GM18951 (cell line): ENCODE measurements around the gene FAM181B.

Source experiments
- POLR2A ChIP-seq: IDR thresholded peaks from 4 replicates; pipeline ENCODE4 v1.6.1; 2011; ENCODE audit warnings: mild to moderate bottlenecking; ENCODE audit not compliant: insufficient read length, insufficient read depth; ENCODE audit errors: extremely low read depth
- in situ Hi-C: fragments of 300-500 bp; cut with MboI; formaldehyde crosslinking; loops from one replicate; pipeline ENCODE4 v1.12.0; 2022; ENCODE audit warnings: low sequenced_read_pairs, mixed read lengths, inconsistent platforms; ENCODE audit not compliant: unreplicated experiment

FAM181B gene, protein sequence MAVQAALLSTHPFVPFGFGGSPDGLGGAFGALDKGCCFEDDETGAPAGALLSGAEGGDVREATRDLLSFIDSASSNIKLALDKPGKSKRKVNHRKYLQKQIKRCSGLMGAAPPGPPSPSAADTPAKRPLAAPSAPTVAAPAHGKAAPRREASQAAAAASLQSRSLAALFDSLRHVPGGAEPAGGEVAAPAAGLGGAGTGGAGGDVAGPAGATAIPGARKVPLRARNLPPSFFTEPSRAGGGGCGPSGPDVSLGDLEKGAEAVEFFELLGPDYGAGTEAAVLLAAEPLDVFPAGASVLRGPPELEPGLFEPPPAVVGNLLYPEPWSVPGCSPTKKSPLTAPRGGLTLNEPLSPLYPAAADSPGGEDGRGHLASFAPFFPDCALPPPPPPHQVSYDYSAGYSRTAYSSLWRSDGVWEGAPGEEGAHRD

GRCh38 chr11:82733444-82734119 is at the start of gene FAM181B:
Gene FAM181B, minus strand, starts transcription at chr11:82733864. Its CDS starts 135 bp downstream, at chr11:82733729.
- in situ Hi-C loops: no loop called here
- TF ChIP-seq POLR2A: no peak

DNA sequence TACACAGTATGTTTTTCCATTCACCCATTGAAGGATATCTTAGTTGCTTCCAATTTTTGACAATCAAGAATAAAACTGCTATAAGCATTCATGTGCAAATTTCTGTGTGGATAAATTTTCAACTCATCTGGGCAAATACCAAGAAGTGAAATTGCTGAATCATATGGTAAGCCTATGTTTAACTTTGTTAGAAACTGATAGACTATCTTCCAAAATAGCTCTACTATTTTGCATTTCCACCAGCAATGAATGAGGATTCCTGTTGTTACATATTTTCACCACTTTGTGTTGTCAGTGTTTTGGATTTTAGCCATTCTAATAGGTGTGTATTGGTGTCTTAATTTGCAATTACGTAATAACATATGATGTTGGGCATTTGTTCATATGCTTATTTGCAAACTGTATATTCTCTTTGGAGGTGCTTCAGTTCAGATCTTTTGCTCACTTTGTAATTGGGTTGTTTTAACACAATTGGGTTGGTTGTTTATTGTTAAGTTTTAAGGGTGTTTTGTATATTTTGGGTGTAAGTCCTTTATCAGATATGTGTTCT is 49.2 kb upstream of the FAM181B start:
- in situ Hi-C loops: no loop called here

GRCh38 chr11:82778776-82779175 is 45.1 kb upstream of the FAM181B start:
- no peak for TF ChIP-seq POLR2A
- in situ Hi-C loops: no loop called here

More for the DNA sequence above, 49.2 kb upstream of the FAM181B start:
- no peak for TF ChIP-seq POLR2A

DNA sequence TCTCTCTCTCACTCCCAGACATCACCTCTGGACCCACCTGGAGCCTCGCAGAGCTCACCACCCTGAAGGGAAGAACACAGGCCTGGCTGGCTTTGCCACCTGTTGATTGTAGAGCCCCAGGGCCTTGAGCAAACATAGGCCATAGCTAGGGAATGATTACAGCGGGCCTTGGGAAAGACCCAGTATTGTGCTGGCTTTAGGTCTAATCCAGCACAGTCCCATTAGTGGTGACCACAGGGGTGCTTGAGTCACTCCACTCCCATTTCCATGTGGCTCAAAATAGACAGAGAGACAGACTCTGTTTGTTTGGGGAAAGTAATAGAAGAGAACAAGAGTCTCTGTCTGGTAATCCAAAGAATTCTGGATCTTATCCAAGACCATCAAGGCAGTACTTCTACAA is 42.7 kb upstream of the FAM181B start:
- in situ Hi-C loops: no loop called here
- TF ChIP-seq POLR2A: no peak

- no peak for TF ChIP-seq POLR2A
- in situ Hi-C loops: no loop called here
These were observed 42.2 kb upstream of the FAM181B start for GRCh38 chr11:82775736-82776346.

DNA sequence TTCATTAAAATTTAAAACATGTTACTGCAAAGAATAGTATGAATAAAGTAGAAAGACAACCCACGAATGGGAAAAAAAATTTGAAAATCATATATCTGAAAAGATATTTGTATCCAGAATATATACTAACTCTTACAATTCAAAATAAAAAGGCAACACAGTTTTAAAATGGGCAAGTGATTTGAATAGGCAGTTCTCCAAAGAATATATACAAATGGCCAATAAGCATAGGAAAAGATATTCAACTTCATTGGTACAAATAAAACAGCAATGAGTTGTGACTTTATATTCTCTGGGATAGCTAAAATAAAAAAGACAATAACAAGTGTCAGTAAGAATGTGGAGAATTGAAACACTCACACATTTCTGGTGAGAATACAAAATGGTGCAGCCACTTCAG is 41.6 kb upstream of the FAM181B start:
- no peak for TF ChIP-seq POLR2A
- in situ Hi-C loops: no loop called here

GRCh38 chr11:82771781-82772180 is 38.1 kb upstream of the FAM181B start:
- in situ Hi-C loops: no loop called here

DNA sequence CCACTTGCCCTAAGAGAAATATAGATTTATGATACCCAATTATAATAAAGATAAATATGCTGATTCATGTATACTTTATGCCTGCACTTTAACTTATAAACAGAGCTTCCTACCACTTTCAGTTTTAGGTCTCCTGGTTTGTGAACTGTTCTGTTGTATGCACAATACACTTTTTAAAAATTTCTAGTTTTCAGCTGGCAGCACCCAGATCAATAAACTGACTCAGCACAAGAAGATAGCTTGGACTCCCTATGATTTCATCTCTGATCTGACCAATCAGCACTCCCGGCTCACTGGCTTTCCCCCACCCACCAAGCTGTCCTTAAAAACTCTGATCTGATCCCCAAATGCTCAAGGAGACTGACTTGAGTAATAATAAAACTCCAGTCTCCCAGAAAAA is 33.5 kb upstream of the FAM181B start:
- in situ Hi-C loops: no loop called here
- no peak for TF ChIP-seq POLR2A

More at GRCh38 chr11:82771781-82772180, 38.1 kb upstream of the FAM181B start:
- TF ChIP-seq POLR2A: no peak

- in situ Hi-C loops: no loop called here
- no peak for TF ChIP-seq POLR2A
These were observed 31.9 kb upstream of the FAM181B start for GRCh38 chr11:82765466-82766034.

DNA sequence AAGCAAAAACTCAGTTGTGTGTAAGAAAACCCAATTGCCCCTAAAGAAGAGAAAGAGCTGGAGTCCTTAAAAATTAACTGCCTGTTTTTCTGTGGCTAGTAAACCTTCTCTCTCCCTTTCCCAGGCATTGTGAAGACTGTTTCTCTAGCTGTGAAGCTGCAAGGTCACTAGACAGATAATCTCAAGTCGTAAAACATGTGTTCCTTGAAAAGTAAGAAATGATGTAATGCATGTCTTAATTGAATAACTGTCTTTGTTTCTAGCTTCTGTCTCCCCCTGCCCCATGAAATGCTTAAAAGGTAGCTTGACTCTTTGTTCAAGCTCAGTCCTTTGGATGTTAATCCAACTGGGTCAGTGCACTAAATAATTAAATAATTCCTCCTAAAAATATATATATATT is 29.5 kb upstream of the FAM181B start:
- no peak for TF ChIP-seq POLR2A
- in situ Hi-C loops: no loop called here

DNA sequence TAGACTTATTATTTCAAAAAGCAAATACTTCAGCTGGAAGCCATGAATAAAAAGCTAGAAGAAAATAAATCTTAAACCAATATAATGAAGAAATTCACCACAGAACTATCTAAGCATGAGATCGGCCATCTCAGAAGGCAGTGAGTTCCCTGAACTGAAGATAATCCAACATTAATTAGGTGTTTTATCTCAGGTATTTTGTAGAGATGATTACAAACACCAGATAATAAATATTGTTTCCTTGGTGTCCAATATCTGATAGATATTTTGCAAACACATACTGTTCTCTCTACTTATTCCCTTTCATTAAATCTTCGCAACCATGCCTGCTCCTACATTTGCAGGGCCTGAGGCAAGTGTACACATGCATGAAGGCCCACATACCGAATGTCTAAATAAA is 26.0 kb upstream of the FAM181B start:
- in situ Hi-C loops: no loop called here
- TF ChIP-seq POLR2A: no peak

GRCh38 chr11:82757660-82758357 is 24.1 kb upstream of the FAM181B start:
- in situ Hi-C loops: no loop called here
- no peak for TF ChIP-seq POLR2A
